ENCODE results near the gene IFIH1.

IFIH1 gene

DNA sequence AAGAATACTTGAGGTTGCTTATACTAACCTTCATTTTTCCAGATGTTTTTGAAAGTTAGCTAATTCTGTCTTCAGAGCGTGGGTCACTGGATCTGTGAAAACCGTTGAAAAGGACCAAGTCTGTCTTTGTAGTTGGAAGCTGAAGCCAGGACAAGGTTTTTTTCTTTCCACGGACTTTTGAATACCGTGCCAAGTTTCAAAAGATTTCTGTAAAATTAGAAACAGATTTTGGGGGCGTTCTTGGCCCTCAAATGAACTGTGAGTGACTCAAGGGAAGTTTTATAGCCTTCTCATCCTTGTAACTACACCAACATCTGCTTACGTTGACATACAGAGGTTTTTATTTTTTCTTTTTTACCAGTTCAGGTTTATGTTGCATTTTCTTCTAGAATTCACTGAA, 75.2 kb downstream of the IFIH1 start, which contains the start of gene FAP:
Gene FAP, minus strand, starts transcription at position 152 of the 400 bp plus-strand sequence. Its CDS starts 118 bp downstream, at position 34.
- no peak within 1 kb of the TSS for H3K4me3 ChIP-seq (ENCODE audit: low read depth, low read length)
- no peak for DNase-seq (ENCODE audit: low read depth)
- TF ChIP-seq, protein P1, sequence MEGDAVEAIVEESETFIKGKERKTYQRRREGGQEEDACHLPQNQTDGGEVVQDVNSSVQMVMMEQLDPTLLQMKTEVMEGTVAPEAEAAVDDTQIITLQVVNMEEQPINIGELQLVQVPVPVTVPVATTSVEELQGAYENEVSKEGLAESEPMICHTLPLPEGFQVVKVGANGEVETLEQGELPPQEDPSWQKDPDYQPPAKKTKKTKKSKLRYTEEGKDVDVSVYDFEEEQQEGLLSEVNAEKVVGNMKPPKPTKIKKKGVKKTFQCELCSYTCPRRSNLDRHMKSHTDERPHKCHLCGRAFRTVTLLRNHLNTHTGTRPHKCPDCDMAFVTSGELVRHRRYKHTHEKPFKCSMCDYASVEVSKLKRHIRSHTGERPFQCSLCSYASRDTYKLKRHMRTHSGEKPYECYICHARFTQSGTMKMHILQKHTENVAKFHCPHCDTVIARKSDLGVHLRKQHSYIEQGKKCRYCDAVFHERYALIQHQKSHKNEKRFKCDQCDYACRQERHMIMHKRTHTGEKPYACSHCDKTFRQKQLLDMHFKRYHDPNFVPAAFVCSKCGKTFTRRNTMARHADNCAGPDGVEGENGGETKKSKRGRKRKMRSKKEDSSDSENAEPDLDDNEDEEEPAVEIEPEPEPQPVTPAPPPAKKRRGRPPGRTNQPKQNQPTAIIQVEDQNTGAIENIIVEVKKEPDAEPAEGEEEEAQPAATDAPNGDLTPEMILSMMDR (IDR thresholded peaks at IDR 0.05; ENCODE audit: insufficient read depth, low read depth, low read length, missing control alignments), result no peak

DNA sequence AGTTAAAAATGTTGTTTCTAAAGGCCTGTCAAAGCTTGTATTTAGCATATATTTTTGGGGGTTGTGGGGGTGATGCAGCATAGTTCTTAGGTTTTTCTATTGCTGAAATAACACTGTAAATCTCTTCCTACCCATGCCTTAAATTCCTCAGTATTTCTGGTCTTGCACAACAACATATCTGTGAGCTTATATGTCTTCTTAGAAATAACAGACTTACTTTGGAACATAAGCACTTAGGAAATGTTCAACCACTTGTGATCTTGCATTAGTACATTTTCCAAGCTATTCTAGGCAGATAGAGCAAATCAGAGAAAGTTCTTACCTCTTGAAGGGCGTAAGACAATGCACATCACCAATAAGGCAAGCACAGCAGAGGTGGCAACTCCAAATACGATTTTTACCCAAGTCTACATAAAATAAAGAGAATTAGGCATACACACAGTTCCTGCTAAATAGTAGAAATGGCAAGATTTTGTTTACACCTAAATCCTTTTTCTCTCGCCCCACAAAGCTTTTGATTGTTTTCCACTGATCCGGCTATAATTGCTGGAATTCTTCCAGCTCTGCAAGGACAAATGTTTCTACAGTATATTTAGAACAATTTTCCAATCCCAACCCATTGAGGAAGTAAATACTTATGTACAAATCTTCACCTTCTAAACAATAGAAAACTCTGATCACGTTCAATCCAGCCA, 75.8 kb downstream of the IFIH1 start:
- no peak for DNase-seq (ENCODE audit: low read depth)
- TF ChIP-seq, protein P1 (IDR thresholded peaks at IDR 0.05; ENCODE audit: insufficient read depth, low read depth, low read length, missing control alignments), result no peak
- H3K4me3 ChIP-seq (ENCODE audit: low read depth, low read length), result no peak overlapping the region

- DNase-seq (ENCODE audit: low read depth), result no peak
- no peak overlapping the region for H3K4me3 ChIP-seq (ENCODE audit: low read depth, low read length)
- TF ChIP-seq, protein P1 (IDR thresholded peaks at IDR 0.05; ENCODE audit: insufficient read depth, low read depth, low read length, missing control alignments), result no peak
Observed at GRCh38 chr2:162241571-162241970, 76.9 kb downstream of the IFIH1 start.

DNA sequence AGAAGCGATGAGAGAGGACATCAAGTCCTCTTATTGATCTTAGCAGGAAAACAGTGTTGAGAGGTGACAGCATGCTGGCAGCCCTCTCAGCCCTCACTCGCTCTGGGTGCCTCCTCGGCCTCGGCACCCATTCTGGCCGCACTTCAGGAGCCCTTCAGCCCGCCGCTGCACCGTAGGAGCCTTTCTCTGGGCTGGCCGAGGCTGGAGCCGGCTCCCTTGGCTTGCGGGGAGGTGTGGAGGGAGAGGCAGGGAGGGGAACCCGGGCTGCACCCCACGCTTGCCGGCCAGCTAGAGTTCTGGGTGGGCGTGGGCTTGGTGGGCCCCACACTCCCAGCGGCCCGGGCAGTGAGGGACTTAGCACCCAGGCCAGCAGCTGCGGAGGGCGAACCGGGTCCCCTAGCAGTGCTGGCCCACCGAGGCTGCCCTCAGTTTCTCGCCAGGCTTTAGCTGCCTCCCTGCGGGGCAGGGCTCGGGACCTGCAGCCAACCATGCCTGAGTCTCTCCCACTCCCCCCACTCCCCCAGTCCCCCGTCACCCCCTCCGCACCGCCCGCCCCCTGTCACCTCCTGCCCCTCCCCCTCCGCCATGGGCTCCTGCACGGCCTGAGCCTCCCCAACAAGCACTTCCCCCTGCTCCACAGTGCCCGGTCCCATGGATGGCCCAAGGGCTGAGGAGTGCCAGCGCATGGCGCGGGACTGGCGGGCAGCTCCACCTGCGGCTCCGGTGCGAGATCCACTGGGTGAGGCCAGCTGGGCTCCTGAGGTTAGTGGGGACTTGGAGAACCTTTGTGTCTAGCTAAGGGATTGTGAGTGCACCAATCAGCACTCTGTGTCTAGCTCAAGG, 83.6 kb downstream of the IFIH1 start:
- H3K4me3 ChIP-seq (ENCODE audit: low read depth, low read length), result no peak overlapping the region
- DNase-seq (ENCODE audit: low read depth), result no peak
- TF ChIP-seq, protein P1 (IDR thresholded peaks at IDR 0.05; ENCODE audit: insufficient read depth, low read depth, low read length, missing control alignments), result no peak

GRCh38 chr2:162233197-162233596, 85.3 kb downstream of the IFIH1 start:
- DNase-seq (ENCODE audit: low read depth), result no peak
- no peak overlapping the region for H3K4me3 ChIP-seq (ENCODE audit: low read depth, low read length)
- TF ChIP-seq, protein P1 (IDR thresholded peaks at IDR 0.05; ENCODE audit: insufficient read depth, low read depth, low read length, missing control alignments), result no peak

DNA sequence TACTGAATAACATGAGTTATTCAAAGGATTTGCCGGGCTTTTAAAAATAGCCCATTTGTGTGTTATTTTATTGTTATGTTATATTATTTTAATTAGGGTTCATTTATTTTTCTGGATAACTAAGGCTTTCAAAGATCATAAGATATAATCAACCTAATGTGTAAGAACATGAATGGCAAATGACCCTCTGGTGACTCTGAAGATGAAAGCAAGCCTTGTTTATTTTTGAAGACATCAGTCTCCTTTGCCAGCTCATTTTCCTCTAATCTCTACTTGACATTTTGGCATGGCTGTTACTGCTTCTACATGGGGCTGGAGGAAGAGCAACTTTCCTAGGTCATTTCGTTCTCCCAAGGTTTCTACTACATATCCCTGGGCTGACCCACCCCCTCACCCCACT, 85.8 kb downstream of the IFIH1 start:
- DNase-seq (ENCODE audit: low read depth), result no peak
- no peak overlapping the region for H3K4me3 ChIP-seq (ENCODE audit: low read depth, low read length)
- TF ChIP-seq, protein P1 (IDR thresholded peaks at IDR 0.05; ENCODE audit: insufficient read depth, low read depth, low read length, missing control alignments), result no peak
